ENCODE results near the gene TXNIP.

TXNIP gene

DNA sequence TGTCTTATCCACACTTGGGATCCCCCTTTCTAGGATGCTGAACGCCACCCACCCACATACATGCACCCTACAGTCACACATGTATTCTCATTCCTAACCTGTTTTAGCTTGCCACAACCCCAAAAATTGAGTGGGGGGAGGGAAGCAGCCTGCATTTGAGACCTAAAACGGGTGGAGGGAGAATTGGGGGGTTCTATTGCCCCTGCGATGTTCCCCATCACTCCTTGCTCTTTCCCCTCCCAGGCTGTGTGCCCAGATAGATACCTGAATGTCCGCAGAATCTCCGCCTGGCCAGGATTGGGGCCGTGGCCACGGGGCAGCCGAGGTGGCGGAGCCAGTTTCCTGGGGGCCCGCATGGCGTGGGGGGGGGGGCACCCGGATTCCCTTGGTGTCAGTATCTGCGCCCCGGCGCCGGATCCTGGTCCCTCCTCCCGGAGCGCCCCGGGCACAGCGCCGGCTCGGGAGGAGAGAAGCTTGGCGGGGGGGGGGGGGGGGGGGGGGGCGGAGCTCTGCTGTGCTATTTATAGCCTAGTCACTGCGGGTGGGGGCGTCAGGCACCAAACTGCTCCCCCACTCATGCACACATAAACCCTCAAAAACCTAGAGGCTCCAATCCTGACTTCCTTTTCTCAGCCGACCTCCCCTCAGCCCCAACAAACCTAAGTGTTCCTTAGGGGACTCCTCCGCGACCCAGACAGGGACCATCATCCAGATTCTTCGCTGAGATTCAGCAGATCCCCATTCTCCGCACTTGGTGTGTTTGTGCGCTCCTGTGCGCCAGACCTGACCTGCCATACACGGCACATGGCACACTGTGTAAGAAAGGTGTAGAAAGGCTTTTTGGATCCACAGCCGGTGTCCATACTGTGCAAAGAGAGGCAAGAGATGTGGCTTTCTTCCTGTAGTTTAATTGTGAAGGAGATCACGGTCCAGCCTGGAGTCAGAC lies 33.9 kb downstream of the TXNIP start:
- no peak for DNase-seq (ENCODE audit: low read depth)

DNA sequence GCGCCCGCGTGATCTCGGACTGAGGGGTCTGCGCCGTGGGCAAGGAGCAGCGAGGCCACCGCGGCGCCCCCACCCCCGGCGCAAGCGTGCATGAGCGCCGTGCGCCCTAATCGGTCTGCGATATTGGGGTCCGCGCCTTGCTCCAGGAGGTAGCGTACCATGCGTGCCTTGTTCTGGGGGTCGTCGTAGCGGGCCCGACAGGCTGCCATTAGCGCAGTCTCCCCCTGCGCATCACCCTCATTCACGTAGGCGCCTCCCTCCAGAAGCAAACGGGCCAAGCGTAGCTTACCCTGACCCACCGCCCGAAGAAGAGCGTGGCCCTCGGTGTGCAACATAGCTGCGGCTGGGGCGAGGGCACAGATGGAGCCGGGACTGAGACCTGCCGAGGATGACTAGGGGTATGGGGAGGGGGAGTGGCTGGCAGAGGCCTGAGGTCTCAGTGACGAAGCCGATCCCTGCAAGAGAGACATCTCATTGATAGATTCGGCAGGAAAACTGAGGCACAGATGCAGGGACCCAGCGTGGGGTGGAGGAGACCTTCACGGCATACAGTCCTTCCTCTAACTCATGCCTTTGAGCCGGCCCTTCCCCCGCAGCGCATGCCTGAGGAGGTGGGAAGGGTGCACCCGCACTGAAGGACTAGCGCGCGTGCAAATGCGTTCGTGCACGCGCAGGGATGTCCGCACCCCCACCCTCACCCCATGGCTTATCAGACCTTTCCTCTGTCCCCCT lies 34.8 kb downstream of the TXNIP start:
- DNase-seq (ENCODE audit: low read depth) = peak; percentile 59

DNA sequence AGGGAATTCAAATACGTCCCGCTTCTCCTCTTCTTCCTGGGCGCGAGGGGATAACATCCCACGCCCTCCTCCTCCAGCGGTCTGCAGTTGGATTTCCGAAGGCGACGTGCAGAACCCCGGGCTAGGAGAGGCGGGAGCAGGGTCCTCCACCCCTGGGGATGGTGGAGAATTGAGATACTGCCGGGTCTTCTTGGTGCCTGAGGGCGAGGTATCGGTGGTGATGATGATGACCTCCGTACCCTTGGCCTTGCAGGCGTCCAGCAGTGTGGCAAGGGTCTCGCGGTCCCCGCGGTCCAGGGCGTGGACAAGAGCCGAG lies 35.3 kb downstream of the TXNIP start:
- DNase-seq (ENCODE audit: low read depth) = no peak

DNA sequence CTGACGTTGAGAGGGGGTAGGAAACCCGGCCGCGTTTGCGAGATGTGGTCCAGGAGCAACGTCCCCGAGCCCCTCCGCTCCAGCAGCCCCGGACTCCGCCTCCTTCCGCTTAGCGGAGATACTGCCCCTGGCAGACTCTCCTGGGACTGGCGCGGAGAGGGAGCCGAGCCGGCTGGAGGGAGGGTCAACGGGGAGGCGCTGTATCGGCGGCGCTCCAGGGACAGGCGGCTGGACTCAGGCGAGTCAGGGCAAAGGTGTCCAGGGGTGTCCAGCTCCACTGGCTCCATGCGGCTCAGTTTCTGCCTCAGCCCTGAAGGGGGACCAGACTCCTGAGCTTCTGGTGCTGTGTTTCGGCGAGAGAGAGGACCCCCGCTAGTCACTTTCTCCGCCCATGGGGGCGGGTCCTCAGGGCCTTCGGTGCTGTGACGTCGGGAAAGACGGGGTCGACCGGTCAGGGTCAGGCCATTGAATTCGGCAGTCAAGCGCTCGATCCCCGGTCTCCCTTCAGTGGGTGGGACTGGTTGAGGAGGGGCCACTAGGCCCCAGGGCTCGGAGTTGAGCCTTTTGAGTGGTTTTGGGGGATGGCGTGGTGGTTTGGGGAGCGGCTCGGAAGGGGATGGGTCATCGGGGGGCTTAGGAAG lies 35.8 kb downstream of the TXNIP start:
- no peak for DNase-seq (ENCODE audit: low read depth)

DNA sequence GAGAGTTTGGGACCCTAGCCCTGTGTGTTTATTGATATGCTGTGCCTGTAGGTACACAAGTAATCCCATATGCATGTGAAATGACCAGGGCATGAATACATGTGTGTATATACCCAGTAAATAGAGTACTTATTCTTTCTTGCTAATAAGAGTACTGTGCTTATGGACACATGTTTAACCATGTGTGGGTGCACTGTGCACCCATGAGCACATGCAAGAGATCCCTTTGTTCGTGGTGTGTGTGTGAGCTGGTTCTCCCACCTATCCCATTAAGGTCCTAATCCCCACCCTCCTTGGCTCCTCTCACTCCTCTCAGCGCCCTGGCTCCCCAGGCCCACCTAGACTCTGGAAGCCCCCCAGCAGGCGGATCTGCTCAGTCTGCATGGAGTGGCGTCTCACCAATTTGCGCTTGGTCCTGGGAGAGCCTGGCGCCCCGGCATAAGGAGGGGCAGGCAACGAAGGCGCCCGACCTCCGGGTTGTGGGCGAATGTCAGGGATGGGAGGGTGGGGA lies 36.4 kb downstream of the TXNIP start:
- no peak for DNase-seq (ENCODE audit: low read depth)

DNA sequence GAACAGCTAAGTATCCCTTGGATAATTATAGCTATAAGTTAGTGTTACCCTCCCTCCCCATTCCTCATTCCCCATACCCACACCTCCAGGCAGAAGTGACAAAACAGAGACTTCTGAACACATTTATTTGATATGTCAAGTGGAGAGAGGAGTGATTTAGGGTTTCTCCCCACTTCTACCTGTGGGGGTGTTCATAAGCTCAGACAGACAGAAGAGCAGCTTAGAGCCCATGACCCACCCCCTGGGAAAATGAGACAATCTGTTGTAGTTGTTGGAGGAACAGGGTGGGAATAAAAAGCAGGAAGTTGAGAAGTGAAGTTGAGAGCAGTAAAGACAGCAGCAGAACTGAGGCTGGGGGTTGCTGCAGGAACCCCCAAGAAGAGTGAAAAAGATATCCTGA lies 37.0 kb downstream of the TXNIP start:
- no peak for DNase-seq (ENCODE audit: low read depth)

DNA sequence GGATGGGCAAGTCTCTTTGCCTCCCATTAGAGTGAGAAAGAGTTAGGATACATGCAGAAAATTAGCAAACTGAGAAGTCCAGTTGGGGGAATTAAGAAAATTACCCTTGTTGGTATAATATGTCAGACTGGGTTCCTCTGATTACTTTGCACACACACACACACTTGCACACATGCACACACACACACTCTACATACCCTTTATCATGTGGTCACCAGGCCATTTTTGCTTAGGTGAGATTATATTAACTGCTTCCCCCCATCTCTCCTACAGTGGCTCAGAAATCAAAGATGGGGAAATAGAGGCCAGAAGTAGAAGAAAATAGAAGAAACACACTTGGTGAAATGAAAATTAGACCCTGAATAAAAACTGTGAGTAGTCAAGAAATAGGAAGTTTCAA lies 37.6 kb downstream of the TXNIP start:
- no peak for DNase-seq (ENCODE audit: low read depth)

DNA sequence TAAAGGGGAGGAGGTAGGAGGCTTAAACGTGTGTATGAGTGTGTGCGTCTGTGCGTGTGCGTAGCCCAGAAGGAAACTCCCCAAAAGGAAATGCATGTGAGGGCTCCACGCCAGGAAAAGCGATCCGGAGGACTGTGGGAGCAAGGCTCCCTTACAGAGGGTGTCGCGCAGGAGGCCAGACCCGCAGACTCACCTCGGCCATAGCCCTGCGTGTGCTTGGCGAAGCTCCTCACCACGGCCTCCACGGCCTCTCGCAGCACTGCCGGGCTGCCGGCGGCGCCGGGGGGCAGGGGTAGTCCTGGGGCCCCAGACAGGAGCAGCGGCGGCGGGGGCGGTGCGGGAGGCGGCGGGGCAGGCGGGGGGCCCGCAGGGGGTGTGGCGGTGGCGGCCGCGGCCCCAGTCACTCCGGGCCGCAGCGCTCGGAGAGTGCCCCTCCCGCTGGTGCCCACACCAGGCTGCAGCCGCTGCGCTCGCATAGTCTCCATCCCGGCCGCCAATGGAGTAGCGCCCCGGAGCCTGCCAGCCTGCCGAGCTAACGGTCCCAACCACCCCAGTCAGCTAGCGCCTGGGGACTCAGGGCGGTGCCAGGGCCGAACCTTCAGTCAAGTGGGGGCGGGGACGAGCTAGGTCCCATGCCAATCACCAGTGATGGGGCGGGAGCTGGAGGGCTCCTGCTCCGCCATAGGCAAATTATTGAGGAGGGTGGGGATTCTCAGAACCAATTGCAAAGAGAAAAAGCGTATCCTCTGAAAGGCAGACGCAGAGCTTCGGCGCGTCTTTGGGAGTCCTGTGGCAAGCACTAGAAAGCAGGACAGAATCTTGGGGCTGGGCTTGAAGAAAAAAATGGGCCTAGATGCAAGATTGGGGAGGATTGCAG lies 38.7 kb downstream of the TXNIP start, which contains the start of gene LIX1L:
Gene LIX1L, minus strand, starts transcription at position 575 of the 877 bp plus-strand sequence. Its CDS starts 90 bp downstream, at position 485.
- DNase-seq (ENCODE audit: low read depth) = peak; percentile 92

DNA sequence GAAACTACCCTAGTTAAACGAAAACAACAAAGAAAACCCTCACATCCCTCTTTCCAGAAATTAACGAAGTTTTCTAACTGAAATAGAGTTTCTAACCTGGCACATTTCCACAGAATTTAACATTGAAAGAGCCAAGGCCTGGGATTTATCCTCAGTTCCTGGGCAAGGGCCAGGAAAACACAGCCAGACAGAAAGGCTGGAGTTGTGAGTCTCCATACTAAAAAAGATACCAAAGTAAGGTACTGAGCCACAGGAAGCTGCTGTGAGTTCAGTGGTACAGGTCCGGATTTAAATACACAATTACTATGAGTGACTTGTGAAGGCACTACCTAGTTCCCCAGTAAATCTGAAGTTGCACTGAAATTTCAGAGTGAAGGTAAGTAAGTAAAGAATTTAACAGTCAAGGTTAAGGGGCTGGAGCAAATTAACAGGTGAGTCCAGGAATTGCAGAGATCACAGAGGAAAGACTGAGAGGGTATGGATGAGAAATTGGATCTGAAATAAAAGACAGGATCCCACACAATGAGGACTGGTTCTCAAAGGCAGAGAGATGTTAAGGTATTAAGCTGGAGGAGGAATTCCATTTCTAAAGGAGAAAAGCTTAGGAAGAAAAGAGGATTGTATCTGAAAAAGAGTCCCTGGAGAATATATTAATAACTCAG lies 39.5 kb downstream of the TXNIP start:
- no peak for DNase-seq (ENCODE audit: low read depth)

DNA sequence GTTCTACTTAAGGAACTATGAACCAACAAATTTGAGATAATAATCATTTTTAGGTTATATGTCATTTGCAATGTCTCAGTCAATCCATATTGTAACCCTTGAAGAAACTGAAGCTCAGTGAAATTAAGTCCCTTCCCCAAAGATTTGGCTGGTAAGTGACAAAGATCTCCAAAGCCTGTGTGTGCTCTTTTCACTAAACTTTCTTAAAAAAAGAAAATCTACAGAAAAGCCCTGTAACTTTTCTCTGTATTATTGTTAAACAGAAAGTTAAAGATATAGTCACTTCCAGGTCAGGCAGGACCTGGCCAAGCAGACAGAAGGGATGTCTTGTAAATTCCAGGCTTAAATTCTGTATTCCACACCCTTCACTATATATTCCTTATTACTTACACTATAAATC lies 40.0 kb downstream of the TXNIP start:
- no peak for DNase-seq (ENCODE audit: low read depth)

DNA sequence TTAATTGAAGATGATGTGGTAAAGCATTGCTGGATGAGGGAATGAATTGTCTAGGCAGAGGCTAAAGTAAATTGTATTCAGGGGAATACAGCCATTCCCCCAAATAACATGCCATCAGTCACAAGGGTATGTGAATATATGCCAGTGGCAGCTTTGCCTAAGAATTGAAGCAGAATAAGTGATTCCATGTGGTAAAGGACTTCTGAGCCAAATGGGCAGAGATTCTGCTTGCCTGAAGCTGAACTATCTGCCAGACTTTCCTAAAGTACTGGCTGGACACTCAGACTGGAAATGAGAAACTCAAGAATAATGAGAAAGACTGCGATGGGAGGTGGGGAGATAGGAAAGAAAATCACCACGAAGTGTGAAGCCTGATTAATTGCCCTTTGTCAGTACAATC lies 40.9 kb downstream of the TXNIP start:
- no peak for DNase-seq (ENCODE audit: low read depth)

DNA sequence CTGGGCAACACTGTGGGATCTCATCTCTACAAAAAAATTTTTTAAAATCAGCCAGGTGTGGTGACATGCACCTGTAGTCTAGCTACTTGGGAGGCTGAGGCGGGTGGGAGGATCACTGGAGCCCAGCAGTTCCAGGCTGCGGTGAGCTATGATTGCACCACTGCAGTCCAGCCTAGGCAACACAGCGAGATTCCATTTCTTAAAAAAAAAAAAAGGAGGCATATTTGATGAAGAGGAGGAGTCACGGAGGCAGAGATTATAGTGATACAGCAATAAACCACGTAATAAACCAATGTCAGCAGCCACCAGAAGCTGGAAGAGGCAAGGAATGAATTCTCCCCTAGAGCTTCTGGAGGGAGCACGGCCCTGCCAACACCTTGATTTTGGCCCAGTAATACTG lies 42.5 kb downstream of the TXNIP start:
- DNase-seq (ENCODE audit: low read depth) = no peak

DNA sequence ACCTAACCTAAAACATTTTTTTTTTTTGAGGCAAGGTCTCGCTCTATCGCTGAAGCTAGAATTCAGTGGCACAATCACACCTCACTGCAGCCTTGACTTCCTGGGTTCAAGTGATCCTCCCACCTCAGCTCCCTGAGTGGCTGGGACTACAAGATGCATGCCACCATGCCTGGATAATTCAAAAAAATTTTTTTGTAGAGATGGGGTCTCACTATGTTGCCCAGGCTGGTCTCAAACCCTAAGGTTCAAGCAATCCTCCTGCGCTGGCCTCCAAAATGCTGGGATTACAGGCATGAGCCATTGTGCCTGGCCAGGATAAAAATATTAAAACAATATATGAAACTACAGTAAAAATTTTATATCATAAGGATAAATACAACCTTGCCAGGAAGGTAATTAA lies 43.5 kb downstream of the TXNIP start:
- DNase-seq (ENCODE audit: low read depth) = no peak

DNA sequence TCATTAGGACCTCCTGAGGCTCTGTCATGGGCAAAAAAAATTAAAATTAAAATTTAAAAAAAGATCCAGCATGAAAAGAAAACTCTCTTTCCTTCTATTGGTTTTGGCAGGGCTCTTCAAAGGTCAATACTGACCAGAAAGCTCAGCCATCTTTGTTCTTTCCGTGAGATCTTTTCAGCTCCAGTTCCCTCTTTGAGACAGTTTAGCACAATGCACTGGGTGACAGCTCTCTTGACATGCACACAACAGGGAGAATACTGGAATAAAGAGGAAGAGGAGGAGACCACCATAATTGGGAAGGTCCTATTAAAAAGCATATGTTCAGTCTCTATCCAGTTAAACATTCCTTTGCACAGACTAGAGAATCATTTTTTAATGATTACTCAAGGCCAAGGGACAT lies 44.9 kb downstream of the TXNIP start:
- no peak for DNase-seq (ENCODE audit: low read depth)

DNA sequence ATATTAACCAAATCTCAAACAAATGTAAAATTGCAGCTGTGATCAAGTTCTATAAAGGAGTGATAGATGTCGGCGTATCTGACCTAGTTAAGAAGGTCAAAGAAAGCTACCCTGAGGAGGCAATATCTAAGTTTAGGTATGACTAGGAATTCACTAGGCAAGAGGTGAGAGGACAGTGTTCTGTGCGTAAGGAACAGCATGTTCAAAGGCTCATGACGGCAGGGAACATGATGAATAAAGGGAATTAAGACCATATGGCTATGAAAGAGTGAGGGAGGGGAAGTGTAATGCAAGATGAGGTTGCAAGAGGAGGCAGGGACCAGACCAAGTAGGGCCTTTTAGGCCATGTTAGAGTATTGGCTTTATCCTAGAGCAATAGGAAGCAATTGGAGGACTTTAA lies 47.2 kb downstream of the TXNIP start:
- no peak for DNase-seq (ENCODE audit: low read depth)

DNA sequence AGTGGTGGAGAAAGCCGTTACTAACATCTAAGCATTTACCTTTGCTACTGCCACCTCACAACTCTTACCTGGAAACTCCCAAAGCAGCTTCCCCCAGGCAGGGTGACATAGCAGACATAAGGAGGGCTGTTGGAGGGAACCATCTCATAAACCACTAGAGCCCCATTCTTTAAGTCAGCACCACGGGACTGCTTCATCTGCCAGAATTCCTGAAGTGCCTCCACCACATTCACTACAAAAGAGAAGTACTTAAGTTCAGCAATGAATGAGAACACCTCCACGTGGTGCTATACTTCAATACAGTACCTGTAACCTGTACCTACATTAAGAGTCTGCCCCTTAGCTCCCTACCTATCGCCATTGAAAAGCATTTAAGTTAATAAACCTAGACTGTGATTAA lies 48.8 kb downstream of the TXNIP start:
- no peak for DNase-seq (ENCODE audit: low read depth)

DNA sequence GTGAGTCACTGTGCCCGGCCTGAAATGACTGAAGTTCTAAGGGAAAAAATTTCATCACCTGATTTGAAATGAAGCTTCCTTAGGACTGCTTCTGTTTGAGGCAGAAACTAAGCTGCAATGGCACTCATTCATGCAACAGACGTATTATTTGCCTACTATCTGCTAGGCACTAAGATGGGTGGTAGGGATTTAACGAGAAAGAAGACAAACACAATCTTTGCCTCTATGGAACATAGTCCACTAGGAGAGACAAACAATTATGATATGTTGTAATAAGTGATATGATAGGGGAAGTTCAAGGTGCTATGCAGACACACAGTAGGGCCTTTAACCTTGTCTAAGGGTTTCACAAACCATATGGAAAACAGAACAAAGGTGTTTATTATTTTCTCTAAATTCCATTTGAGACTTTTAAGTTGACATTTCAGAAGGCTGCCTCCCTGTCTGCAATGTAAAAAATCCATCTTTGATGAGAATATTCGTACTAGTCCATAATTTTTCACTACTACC lies 49.8 kb downstream of the TXNIP start:
- DNase-seq (ENCODE audit: low read depth) = no peak

DNA sequence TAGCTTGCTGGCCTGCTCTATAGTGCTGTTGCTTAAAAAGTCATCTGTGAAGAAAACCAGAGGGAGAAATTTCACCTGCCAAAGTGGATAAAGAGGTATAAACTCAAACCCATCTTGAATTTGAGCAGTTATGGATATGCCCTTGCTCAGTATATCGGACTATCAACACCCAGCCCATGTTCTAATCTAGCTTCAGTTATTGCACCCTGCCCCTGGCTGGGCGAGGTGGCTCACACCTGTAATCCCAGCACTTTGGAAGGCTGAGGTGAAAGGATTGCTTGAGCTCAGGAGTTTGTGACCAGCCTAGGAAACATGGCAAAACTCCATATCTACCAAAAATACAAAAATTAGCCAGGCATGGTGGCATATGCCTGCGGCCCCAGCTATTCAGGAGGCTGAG lies 51.8 kb downstream of the TXNIP start:
- DNase-seq (ENCODE audit: low read depth) = no peak

DNA sequence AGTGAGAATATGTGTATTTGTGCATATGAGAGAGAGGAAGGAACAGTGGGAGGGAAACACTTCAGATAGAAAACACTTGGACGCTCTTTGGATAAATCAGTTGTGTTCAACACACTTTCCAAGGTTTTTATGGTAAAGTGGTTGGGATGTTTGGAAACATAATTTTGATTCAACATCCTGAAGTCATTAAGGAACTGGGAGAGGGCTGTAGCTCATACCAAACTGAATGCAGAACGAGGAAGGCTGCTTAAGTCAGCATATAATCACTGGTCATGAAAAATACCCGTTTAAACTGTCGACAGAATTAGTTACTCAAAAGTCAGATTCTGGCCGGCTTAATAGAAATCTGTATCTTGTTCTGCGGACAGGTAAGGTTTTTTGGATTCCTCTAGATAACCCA lies 53.5 kb downstream of the TXNIP start:
- DNase-seq (ENCODE audit: low read depth) = no peak
